Heart left ventricle (tissue), 16 donors: ENCODE results near the gene IL1RAP. TPM values are rescaled to one million over a fixed set of nuclear protein-coding genes. Genes with fewer than 3 reads are reported as not detected.

ENCODE experiments used
- ATAC-seq, 4 donors: fragments of 200-7000 bp; cut with Tn5 transposase; one replicate each; pipeline ENCODE4 v1.9.1; 2020 to 2022; ENCODE audit warnings: moderate library complexity in 4 of 4, mild to moderate bottlenecking in 3 of 4, moderate number of reproducible peaks in 1 of 4
- DNase-seq, 5 donors: peaks; one replicate each; pipeline ENCODE4 v3.0.0-alpha.2; 2020
- H3K27ac ChIP-seq, 12 donors: fragments of 200-600 bp; sonication (generic) in 4 of 12; one replicate each; pipeline versions ENCODE4 v1.5.0 to v1.8.0; 2016 to 2022; ENCODE audit warnings: mild to moderate bottlenecking in 2 of 12
- H3K27me3 ChIP-seq, 9 donors: fragments of 200-600 bp; sonication (generic) in 2 of 9; one replicate each; pipeline versions ENCODE4 v1.5.1 to v1.8.0; 2016 to 2022; ENCODE audit warnings: mild to moderate bottlenecking in 3 of 9
- H3K36me3 ChIP-seq, 9 donors: fragments of 200-600 bp; sonication (generic) in 2 of 9; one replicate each; pipeline versions ENCODE4 v1.5.0 to v1.8.0; 2018 to 2022; ENCODE audit warnings: mild to moderate bottlenecking in 2 of 9
- H3K4me1 ChIP-seq, 12 donors: fragments of 200-600 bp; sonication (generic) in 4 of 12; one replicate each; pipeline versions ENCODE4 v1.5.0 to v1.8.0; 2016 to 2022; ENCODE audit warnings: mild to moderate bottlenecking in 3 of 12
- H3K4me3 ChIP-seq, 12 donors: fragments of 200-600 bp; sonication (generic) in 4 of 12; one replicate each; pipeline versions ENCODE4 v1.5.0 to v1.8.0; 2017 to 2022; ENCODE audit warnings: mild to moderate bottlenecking in 9 of 12, moderate library complexity in 4 of 12
- H3K9me3 ChIP-seq, 12 donors: fragments of 200-600 bp; sonication (generic) in 4 of 12; one replicate each; pipeline versions ENCODE4 v1.5.0 to v1.8.0; 2016 to 2022; ENCODE audit warnings: mild to moderate bottlenecking in 1 of 12
- CTCF ChIP-seq, 12 donors: fragments of 200-600 bp; sonication (generic) in 4 of 12; IDR thresholded peaks; one replicate each; pipeline versions ENCODE4 v1.5.0 to v1.8.0; 2018 to 2022; ENCODE audit warnings: antibody characterized with exemption in 12 of 12, mild to moderate bottlenecking in 5 of 12
- POLR2A ChIP-seq, 2 donors: fragments of 450-650 bp; IDR thresholded peaks; one replicate each; pipeline ENCODE4 v1.6.1; 2017; ENCODE audit warnings: antibody characterized with exemption in 2 of 2, mild to moderate bottlenecking in 2 of 2, moderate library complexity in 2 of 2
- WGBS, 4 donors: extraction: QIAGEN DNeasy Blood & Tissue Kit in 2 of 4; methylation state at CpG; one replicate each; pipeline versions ENCODE4 v1.1.5 to v1.1.7; 2013 to 2018; 5-methylcytosine and 5-hydroxymethylcytosine counted together
- intact Hi-C, 10 donors: fragments of 100-400 bp; cut with DNase I; formaldehyde crosslinking; loops; one replicate each; pipeline versions ENCODE4 v1.11.1 to v1.14.2; 2022
- polyA plus RNA-seq, 2 donors: library from polyadenylated mRNA; stranded (reverse); fragments of 200-250 nt; gene quantifications; one replicate each; pipeline ENCODE4 v1.2.3, GENCODE V29; 2013
- total RNA-seq, 9 donors: library from RNA; depleted of rRNA in 2 of 9; stranded (reverse); fragments of >200 nt in 2 of 9; fragmentation: NEBNext Ultra II Directional in 3 of 9; extraction: Animal tissue kit (Norgen Biotek cat#: 25700) in 3 of 9; gene quantifications; one replicate each; pipeline versions ENCODE4 v1.1.0 to v1.2.4, GENCODE V29; 2016 to 2023
- donor health status: ischemic (EF 13 %, LVEDD 7.1; RV severe dilation, severe dysfunction).
- donor health status: healthy with polysubstance abuse.
- donor health status: DM: no; HTN: yes; CAD: no.
- donor health status: DM: no; HTN: no; CAD: no.
- donor health status: ischemic (EF 25% LVEDD 6.9; RV normal size, moderate dysfunction).
- donor health status: ischemic (EF 25% LVEDD 5.7; RV mildly dilated, moderate dysfunction).
- donor health status: healthy.
- donor health status: DM: yes; HTN: yes; CAD: no.
- donor health status: ischemic (EF 35%, LVEDD 5.7; RV mildly dilated, moderate dysfunction).
- donor health status: nonischemic (EF 11% LVEDD 7.7; RV severe dilation, severe dysfunction).
- donor health status: DM: yes; HTN: yes; CAD: no.
- donor health status: PGD.
- donor health status: ischemic (EF 29% LVEDD 5.4; RV normal size, mild dysfunction).
- donor health status: nonischemic (EF 23%, LVEDD 6.1; RV moderate dilation, normal function).

IL1RAP gene
- total and polyA plus RNA-seq, 11 donors, result 1.6 to 16.4 (median 8.2) TPM

GRCh38 chr3:190624282-190624681 lies 110.4 kb downstream of the IL1RAP start:
- intact Hi-C loops, result no loop called here
- WGBS, 4 donors, result 51 to 54% (median 53%) methylated on average over 5 of the region's 5 CpGs
- H3K9me3 ChIP-seq, result no peaks in the 10 kb centered on the region

GRCh38 chr3:190626951-190627620 lies 113.2 kb downstream of the IL1RAP start:
- Histone ChIP-seq H3K9me3 (no peaks in the 10 kb centered on the region), H3K36me3 (peaks cover 0 to 57% (median 18%) of the 10 kb centered on the region in 9 donors), H3K4me3 (no peak overlapping the region), H3K4me1 (peaks cover 0 to 8% (median 0%) of the 10 kb centered on the region in 12 donors), H3K27me3 (no peaks in the 10 kb centered on the region), H3K27ac (no peak overlapping the region)
- no peak for DNase-seq
- WGBS, 4 donors, result 79 to 84% (median 82%) methylated on average over 7 of the region's 7 CpGs
- ATAC-seq, result no peak
- intact Hi-C loops, result no loop called here
- no peak for TF ChIP-seq POLR2A (IDR thresholded peaks at IDR 0.05)
- no peak for TF ChIP-seq CTCF (IDR thresholded peaks at IDR 0.05)

More at GRCh38 chr3:190624282-190624681, 110.4 kb downstream of the IL1RAP start:
- no peak for ATAC-seq
- Histone ChIP-seq H3K36me3 (peaks cover 0 to 47% (median 16%) of the 10 kb centered on the region in 9 donors), H3K4me3 (no peak overlapping the region), H3K27ac (no peak overlapping the region), H3K4me1 (peaks cover 0 to 28% (median 0%) of the 10 kb centered on the region in 12 donors), H3K27me3 (no peaks in the 10 kb centered on the region)
- TF ChIP-seq CTCF (IDR thresholded peaks at IDR 0.05) (no peak), POLR2A (IDR thresholded peaks at IDR 0.05) (no peak)
- DNase-seq, result no peak

GRCh38 chr3:190629088-190629487 lies 115.2 kb downstream of the IL1RAP start:
- WGBS, 4 donors, result 96 to 98% (median 97%) methylated on average over 4 of the region's 4 CpGs
- DNase-seq, result no peak
- H3K27ac ChIP-seq, result no peak overlapping the region
- no peaks in the 10 kb centered on the region for H3K9me3 ChIP-seq
- ATAC-seq, result no peak
- no peaks in the 10 kb centered on the region for H3K4me1 ChIP-seq
- TF ChIP-seq POLR2A (IDR thresholded peaks at IDR 0.05) (no peak), CTCF (IDR thresholded peaks at IDR 0.05) (no peak)
- intact Hi-C loops, result loop anchor here in 1 of 10 donors (2.0 kb wide), 1 partner anchor 60 kb away; no protein-coding TSS in a partner anchor
- no peaks in the 10 kb centered on the region for H3K27me3 ChIP-seq
- H3K36me3 ChIP-seq, result peaks cover 0 to 44% (median 12%) of the 10 kb centered on the region in 9 donors
- no peak overlapping the region for H3K4me3 ChIP-seq

- DNase-seq (no peak), ATAC-seq (no peak)
- intact Hi-C loops, result no loop called here
- WGBS, 4 donors, result 84 to 91% (median 87%) methylated on average over 2 of the region's 2 CpGs
- H3K4me1 ChIP-seq, result no peaks in the 10 kb centered on the region
- no peaks in the 10 kb centered on the region for H3K27me3 ChIP-seq
- H3K36me3 ChIP-seq, result peaks cover 0 to 36% (median 9%) of the 10 kb centered on the region in 9 donors
- no peaks in the 10 kb centered on the region for H3K9me3 ChIP-seq
- no peak for TF ChIP-seq POLR2A (IDR thresholded peaks at IDR 0.05)
- H3K27ac ChIP-seq, result no peak overlapping the region
- no peak overlapping the region for H3K4me3 ChIP-seq
Measured at GRCh38 chr3:190631295-190631694, 117.4 kb downstream of the IL1RAP start.
